PFSK-1 (cell line): ENCODE results near the gene RASA2.

Source experiments
- FOXP2 ChIP-seq: optimal IDR thresholded peaks from 2 replicates; pipeline ENCODE3; 2011; ENCODE audit warnings: borderline replicate concordance, control low read depth, inconsistent platforms; ENCODE audit not compliant: insufficient read depth; ENCODE audit errors: extremely low read length, extremely low read depth
- POLR2AphosphoS5 ChIP-seq: IDR thresholded peaks from 2 replicates; pipeline ENCODE4 v1.6.1; 2012; ENCODE audit warnings: low read depth, mild to moderate bottlenecking, control low read depth, low read length, moderate library complexity
- REST ChIP-seq, 2 experiments: IDR thresholded peaks; 2 replicates each; pipeline versions ENCODE4 v1.6.1 to v1.8.0; 2011 to 2012; ENCODE audit warnings: low read depth in 2 of 2, low read length in 2 of 2, control low read depth in 1 of 2, inconsistent platforms in 1 of 2, mild to moderate bottlenecking in 1 of 2, moderate library complexity in 1 of 2; ENCODE audit not compliant: insufficient read depth in 1 of 2
- SIN3A ChIP-seq: IDR thresholded peaks from 2 replicates; pipeline ENCODE4 v1.6.1; 2012; ENCODE audit warnings: mild to moderate bottlenecking, low read length, moderate library complexity, borderline replicate concordance; ENCODE audit not compliant: insufficient read depth
- TAF1 ChIP-seq: IDR thresholded peaks from 2 replicates; pipeline ENCODE4 v1.6.1; 2012; ENCODE audit warnings: low read length, control low read depth, borderline replicate concordance; ENCODE audit not compliant: insufficient read depth

RASA2 gene

GRCh38 chr3:141529256-141529655, 42.4 kb downstream of the RASA2 start:
- TF ChIP-seq REST (IDR thresholded peaks at IDR 0.05; ENCODE audit: insufficient read depth in 1 of 2, low read depth in 2 of 2, low read length in 2 of 2) (no peak), SIN3A (no peak), FOXP2 (no peak), TAF1 (no peak), POLR2AphosphoS5 (no peak)

GRCh38 chr3:141529717-141530414, 43.0 kb downstream of the RASA2 start:
- TF ChIP-seq POLR2AphosphoS5 (no peak), FOXP2 (no peak), TAF1 (no peak)

- TF ChIP-seq TAF1 (no peak), REST (IDR thresholded peaks at IDR 0.05; ENCODE audit: insufficient read depth in 1 of 2, low read depth in 2 of 2, low read length in 2 of 2) (no peak), FOXP2 (no peak), SIN3A (no peak), POLR2AphosphoS5 (no peak)
These were observed 43.6 kb downstream of the RASA2 start for GRCh38 chr3:141530415-141530768.

- no peak for TF ChIP-seq POLR2AphosphoS5
- no peak for TF ChIP-seq FOXP2
- no peak for TF ChIP-seq REST (IDR thresholded peaks at IDR 0.05; ENCODE audit: insufficient read depth in 1 of 2, low read depth in 2 of 2, low read length in 2 of 2)
- no peak for TF ChIP-seq TAF1
- no peak for TF ChIP-seq SIN3A
These were observed 45.8 kb downstream of the RASA2 start for GRCh38 chr3:141532609-141533008.

GRCh38 chr3:141537856-141538255, 51.0 kb downstream of the RASA2 start:
- TF ChIP-seq REST (IDR thresholded peaks at IDR 0.05; ENCODE audit: insufficient read depth in 1 of 2, low read depth in 2 of 2, low read length in 2 of 2) (no peak), POLR2AphosphoS5 (no peak), FOXP2 (no peak), TAF1 (no peak), SIN3A (no peak)
